HG02588 (cell line): ENCODE data around the gene SSTR3.
"Not testable (repeated sequence)": the region's sequence is repeated elsewhere in the genome, so short reads cannot be mapped to it uniquely, and the experiment has no call there.

Source experiments
- ATAC-seq: cut with Tn5 transposase; IDR thresholded peaks from one replicate; pipeline ENCODE4 v1.9.1; 2021; ENCODE audit warnings: mild to moderate bottlenecking, moderate library complexity; ENCODE audit not compliant: unreplicated experiment

SSTR3 gene

DNA sequence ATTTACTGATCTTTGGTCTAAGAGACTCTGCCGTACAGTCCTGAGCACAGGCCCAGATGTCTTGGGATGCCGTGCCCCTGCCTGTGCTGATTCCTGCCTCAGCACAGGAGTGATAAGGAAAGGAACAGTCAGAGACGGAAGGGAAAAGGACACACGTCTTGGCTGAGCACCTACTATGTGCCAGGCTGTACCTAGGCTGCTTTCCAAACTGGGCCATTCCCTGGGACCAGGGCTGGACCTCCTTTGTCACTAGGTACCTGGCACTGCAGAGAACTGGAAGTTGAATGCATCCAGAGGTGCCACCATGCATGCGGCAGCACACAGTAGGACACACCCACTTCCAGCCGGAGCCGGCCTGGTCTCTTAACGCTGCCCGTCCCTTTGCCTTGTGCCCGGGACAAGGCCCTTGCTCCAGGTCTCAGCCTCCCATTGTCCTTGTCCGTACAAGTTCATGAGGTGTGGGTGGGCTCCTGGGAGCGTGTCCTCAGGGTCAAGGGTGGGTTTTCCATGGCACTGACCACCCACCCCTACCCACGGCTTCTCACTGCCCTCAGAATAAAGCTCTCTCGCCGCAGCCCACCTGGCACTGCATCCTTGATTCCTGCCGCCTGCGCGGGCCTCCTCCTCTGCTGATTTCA lies 1.1 kb upstream of the SSTR3 start:
- no peak for ATAC-seq

DNA sequence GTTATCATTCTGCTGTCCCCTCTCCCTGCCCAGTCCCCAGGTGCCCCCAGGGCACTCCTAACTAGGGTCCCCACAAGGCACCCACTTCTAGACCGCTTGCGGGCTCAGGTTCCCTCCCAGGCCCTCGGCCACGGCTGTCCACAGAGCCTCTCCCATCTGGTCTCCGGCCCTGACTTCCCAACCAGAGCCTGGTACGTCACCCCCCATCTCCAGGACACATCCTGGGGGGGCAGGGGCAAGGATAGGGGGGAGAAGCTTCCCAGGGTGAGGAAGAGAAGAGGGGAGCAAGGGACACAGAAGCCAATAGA lies 457 bp downstream of the SSTR3 start:
- no peak for ATAC-seq

GRCh38 chr22:37211075-37211865 lies 1.0 kb downstream of the SSTR3 start:
- no peak for ATAC-seq

DNA sequence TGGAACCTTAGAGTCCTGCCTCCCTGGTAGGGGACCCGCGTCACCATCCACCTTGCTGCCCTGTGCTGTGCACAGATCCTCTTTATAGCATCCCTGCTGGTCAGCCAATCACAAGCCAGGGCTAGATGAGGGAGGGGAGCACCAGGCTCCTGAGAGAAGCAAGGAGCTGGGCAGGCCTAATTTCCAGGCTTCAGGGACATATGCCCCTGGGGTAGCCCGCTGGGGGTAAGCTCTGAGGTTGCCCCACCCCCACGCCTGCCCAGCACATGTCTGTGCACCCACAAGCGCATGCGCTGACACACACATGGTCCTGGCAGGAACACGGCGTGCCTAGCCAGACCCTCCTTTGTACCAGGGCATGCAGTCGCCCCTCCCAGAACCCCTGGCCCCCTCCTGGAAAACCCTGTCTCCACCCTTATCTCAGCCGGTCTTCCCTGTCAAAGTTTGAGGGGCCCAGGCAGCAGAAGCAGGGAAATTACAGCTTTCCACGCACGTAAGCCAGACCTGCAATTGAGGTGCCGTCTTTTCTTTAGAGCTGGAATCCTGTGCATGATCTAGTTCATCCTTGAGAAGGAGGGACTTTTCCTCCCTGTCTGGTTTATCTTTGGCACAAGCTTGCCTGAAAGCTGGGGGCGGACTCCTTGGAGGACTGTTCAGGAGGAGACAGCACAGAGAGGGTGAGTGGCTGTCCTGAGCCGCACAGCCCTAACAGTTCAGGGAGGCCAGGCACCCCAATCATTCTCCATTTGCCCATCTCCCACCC lies 2.1 kb downstream of the SSTR3 start:
- ATAC-seq: no peak

GRCh38 chr22:37209140-37209845 lies 3.0 kb downstream of the SSTR3 start:
- no peak for ATAC-seq

- ATAC-seq: no peak
These were observed 3.7 kb downstream of the SSTR3 start for GRCh38 chr22:37208401-37209139.

GRCh38 chr22:37207981-37208380 lies 4.3 kb downstream of the SSTR3 start:
- no peak for ATAC-seq

DNA sequence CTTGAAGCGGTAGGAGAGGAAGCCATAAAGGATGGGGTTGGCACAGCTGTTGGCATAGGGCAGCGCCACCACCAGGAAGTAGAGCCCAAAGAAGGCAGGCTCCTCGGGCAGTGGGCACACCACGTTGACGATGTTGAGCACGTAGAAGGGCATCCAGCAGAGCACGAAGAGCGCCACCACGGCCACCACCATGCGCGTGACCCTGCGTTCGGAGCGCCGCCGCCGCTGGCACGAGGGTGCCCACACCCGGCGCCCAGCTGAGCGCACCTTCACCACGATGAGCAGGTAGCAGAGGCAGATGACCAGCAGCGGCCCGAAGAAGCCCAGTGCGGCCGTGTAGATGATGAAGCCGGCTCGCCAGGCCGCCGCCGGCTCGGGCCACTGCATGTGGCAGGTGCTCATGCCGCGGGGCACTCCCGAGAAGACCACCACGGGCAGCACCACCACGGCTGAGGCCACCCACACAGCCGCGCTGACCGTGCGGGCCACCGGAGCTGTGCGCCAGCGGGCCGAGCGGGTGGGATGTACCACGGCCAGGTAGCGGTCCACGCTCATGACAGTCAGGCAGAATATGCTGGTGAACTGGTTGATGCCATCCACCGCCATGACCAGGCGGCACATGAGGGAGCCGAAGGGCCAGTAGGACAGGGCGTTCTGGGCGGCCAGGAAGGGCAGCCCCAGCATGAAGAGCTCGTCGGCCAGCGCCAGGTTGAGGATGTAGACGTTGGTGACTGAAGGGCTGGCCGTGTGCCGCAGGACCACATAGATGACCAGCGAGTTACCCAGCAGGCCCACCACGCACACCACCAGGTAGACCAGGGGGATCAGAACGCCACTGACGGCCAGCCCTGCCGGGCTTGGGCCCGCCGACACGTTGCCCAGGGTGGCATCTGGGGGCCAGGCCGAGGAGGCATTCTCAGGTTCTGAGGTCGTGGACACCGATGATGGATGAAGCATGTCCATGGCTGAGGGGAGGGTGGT lies 5.1 kb downstream of the SSTR3 start:
- ATAC-seq: no peak

DNA sequence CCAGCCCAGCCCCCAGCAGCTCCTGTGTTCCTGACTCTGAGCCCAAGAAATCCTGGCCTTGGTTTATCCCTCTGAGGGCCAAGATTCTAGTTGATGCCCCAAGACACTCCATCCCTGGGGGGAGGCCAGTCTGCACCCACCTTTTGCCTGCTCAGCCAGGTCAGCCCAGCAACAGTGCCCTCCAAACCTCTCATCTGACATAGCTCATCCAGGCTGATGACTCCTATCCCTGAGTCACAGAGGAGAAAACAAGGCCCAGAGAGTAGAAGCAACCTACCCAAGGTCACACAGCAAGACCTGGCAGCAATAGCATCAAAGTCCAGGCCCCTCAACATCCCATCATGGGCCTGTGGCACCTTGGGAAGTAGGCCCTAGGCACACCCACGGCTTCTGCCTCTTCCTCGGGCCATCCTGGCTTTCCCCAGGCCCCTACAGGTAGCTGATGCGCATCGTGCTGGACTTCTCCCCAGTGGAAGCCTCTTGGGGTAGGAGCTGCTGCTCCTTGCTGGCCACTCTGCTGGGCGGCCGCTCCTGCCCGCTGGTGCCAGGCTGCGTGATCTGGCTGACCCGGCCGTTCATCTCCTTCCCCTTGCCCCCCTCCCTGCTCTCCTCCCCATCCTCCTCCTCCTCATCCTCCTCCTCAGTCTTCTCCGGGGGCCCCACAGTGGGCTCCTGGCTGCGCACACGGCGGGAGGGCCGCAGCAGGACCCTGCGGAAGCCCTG lies 6.0 kb downstream of the SSTR3 start:
- ATAC-seq: no peak

DNA sequence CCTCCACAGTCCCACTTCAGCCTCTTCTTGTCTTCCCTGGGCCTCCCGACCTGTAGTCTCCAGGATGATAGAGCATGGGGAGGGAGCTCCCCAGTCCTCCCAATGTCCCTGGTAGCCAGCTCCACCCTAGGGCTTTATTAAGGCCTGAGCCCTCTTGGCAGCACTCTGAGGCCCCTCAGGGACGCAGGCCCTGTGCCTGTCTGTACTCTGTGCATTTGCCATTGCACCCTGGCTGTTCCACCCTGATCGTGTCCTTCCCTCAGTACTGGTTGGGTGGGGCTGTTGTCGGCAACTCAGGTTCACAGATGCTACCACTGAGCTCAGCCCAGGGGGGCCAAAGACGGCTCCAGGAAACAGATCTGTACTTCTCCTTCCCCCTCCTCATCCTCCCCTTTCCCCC lies 7.2 kb downstream of the SSTR3 start:
- no peak for ATAC-seq

- ATAC-seq: no peak
These were observed 8.1 kb downstream of the SSTR3 start for GRCh38 chr22:37204045-37204655.

DNA sequence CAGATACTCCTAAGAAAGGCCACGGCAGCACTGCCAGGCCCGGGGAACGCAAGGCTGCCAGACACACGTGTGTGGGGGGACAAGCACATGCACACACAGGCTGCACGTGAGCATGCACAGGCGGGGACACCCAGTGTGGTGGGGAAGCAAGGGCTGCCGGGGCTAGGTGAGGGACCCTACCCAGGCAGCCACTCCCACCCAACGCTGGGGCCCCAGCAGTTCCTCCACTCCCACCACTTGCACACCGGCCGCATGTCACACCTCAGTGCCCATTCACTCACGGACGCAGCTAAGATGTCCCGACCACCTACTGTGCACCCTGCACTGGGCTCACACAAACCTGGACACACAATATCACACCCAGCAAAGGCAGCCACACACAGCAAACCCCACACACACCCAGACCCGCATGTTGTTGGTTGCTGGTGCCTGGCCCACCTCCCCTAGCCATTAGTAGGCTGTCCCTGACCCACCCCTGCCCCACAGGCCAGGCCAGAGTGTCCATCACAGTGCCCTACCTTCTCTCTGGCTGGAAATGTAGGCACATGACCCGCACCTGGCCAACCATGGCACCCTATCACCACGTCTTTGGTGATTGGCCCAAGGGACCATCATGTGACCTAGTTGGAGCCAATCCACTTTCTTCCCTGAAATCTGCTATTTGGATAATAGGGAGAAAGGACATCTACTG lies 8.8 kb downstream of the SSTR3 start:
- no peak for ATAC-seq

GRCh38 chr22:37202716-37203115 lies 9.6 kb downstream of the SSTR3 start:
- ATAC-seq: no peak

GRCh38 chr22:37202001-37202555 lies 10.2 kb downstream of the SSTR3 start:
- no peak for ATAC-seq

DNA sequence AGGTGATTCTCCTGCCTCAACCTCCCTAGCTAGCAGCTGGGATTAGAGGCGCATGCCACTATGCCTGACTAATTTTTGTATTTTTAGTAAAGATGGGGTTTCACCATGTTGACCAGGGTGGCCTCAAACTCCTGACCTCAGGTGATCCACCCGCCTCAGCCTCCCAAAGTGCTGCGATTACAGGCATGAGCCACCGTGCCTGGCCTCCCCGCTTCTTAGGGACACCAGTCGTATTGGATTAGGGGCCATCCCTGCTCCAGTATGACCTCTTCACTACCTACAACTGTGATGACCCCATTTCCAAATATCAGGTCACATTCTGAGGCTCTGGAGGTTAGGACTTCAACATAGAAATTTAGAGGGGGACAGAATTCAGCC lies 10.8 kb downstream of the SSTR3 start:
- not testable (repeated sequence) for ATAC-seq

- ATAC-seq: peak; percentile 1
These were observed 12.5 kb downstream of the SSTR3 start for GRCh38 chr22:37199760-37200108.

DNA sequence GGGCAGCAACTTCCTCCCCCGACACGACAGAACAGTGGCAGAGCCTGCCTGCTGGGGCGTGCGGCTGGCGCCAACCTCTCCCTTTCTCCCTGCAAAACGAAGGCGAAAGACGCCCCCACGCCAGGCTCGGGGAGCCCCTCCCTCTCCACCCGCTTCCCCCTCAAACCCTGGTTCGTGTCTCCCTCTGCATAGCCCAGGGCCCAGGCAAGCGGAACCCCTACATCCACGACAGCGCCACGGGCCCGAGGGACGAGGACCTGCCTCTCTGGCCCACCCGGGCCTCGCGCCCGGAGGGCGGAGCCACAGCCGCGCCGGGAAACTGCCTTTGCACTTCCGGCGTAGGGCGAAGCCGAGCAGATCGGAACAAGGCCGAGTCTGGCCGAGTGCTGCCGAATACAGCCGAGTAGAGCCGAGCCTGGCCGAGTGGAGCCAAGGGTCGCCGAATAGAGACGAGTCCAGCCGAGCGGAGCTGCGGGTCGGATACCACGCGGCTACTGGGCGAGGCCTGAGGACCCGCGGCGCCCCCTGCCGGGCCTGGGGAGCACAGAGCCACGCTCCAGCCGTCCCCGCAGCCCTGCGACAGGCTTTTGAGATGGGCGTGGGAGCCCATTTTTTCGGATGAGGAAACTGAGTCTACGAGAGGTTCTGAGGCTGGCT lies 13.0 kb downstream of the SSTR3 start:
- ATAC-seq: peak; percentile 88
